OCI-LY7 (cell line): ENCODE data around the gene FAM216A. TPM values are rescaled to one million over a fixed set of nuclear protein-coding genes. Genes with fewer than 3 reads are reported as not detected.

Experiments used
- BruUV-seq: library from RNA; stranded (reverse); fragments of 400-500 nt; replicated peaks from 2 replicates; lab custom pipeline; 2021; lab: Mats Ljungman, UMichigan
- CTCF ChIA-PET: fragments of 300-600 bp; sonication (Branson Sonifier 250); formaldehyde crosslinking; loops from one replicate; lab custom pipeline; 2022; ENCODE audit warnings: antibody characterized with exemption; ENCODE audit not compliant: unreplicated experiment; lab: Charles Lee
- POLR2A ChIA-PET: fragments of 300-600 bp; sonication (Branson Sonifier 250); formaldehyde crosslinking; loops from one replicate; lab custom pipeline; 2022; ENCODE audit warnings: antibody characterized with exemption; lab: Charles Lee
- DNase-seq: peaks from one replicate; pipeline ENCODE4 v3.0.0-alpha.2; 2015; ENCODE audit warnings: low spot score
- H2AFZ ChIP-seq: fragments of 200-600 bp; sonication (generic), shearing (Covaris generic); 2 replicates; pipeline ENCODE4 v1.6.1; 2014; ENCODE audit warnings: mild to moderate bottlenecking, antibody characterized with exemption, low read length, moderate library complexity
- H3K27ac ChIP-seq: fragments of 200-600 bp; sonication (generic); 2 replicates; pipeline ENCODE4 v1.5.1; 2014; ENCODE audit warnings: mixed run types, low read depth, mild to moderate bottlenecking, moderate library complexity, low read length, inconsistent platforms; ENCODE audit not compliant: poor library complexity, severe bottlenecking
- H3K36me3 ChIP-seq: fragments of 200-600 bp; sonication (generic); 2 replicates; pipeline ENCODE4 v1.6.1; 2014; ENCODE audit warnings: mild to moderate bottlenecking, antibody characterized with exemption, low read length, moderate library complexity, mixed read lengths; ENCODE audit not compliant: insufficient read depth
- H3K4me1 ChIP-seq: fragments of 200-600 bp; sonication (generic); 2 replicates; pipeline ENCODE4 v1.5.1; 2014; ENCODE audit warnings: mild to moderate bottlenecking, low read length; ENCODE audit not compliant: insufficient read depth, poor library complexity, severe bottlenecking
- H3K4me2 ChIP-seq: fragments of 200-600 bp; sonication (generic); 2 replicates; pipeline ENCODE4 v1.6.1; 2014; ENCODE audit warnings: mild to moderate bottlenecking, low read length
- H3K4me3 ChIP-seq: fragments of 200-600 bp; sonication (generic); 2 replicates; pipeline ENCODE4 v1.5.1; 2014; ENCODE audit warnings: mild to moderate bottlenecking, low read depth, low read length; ENCODE audit not compliant: poor library complexity, severe bottlenecking
- H3K79me2 ChIP-seq: fragments of 200-600 bp; sonication (generic); 2 replicates; pipeline ENCODE4 v1.6.1; 2016; ENCODE audit warnings: low read depth, mild to moderate bottlenecking, low read length, moderate library complexity, mixed read lengths; ENCODE audit not compliant: insufficient read depth
- H3K9me2 ChIP-seq: fragments of 200-600 bp; sonication (generic); 2 replicates; pipeline ENCODE4 v1.6.1; 2016; ENCODE audit warnings: mild to moderate bottlenecking, low read length, mixed read lengths; ENCODE audit not compliant: insufficient read depth
- H3K9me3 ChIP-seq: fragments of 200-600 bp; sonication (generic); 2 replicates; pipeline ENCODE4 v1.6.1; 2014; ENCODE audit warnings: mild to moderate bottlenecking, mixed run types, low read length, mixed read lengths
- H4K20me1 ChIP-seq: fragments of 200-600 bp; sonication (generic); 2 replicates; pipeline ENCODE4 v1.6.1; 2014; ENCODE audit warnings: mild to moderate bottlenecking, antibody characterized with exemption, low read length, moderate library complexity, mixed read lengths; ENCODE audit not compliant: insufficient read depth
- EZH2phosphoT487 ChIP-seq: fragments of 200-600 bp; sonication (generic); IDR thresholded peaks from 2 replicates; pipeline ENCODE4 v1.6.1; 2018; ENCODE audit warnings: low read depth, borderline replicate concordance, mild to moderate bottlenecking, mixed run types, antibody characterized with exemption, low read length, moderate library complexity, mixed read lengths
- intact Hi-C: fragments of 100-400 bp; cut with micrococcal nuclease; formaldehyde crosslinking; loops from one replicate; pipeline ENCODE4 v1.10.0; 2022; ENCODE audit not compliant: unreplicated experiment
- total RNA-seq, 2 experiments: library from RNA; depleted of rRNA in 1 of 2; stranded (reverse); fragments of >200 nt in 1 of 2; shearing (Covaris generic) in 1 of 2; gene quantifications; 2 replicates each; pipeline ENCODE4 v1.2.3, GENCODE V29; 2014 to 2022
- TF ChIP-seq, protein P1 (sequence below): fragments of 200-600 bp; sonication (generic); conservative IDR thresholded peaks from 2 replicates; pipeline ENCODE4 v1.5.1; 2014; ENCODE audit warnings: mild to moderate bottlenecking, antibody characterized with exemption, low read length, moderate library complexity, mixed read lengths

FAM216A gene
- total RNA-seq, 2 experiments from 2014 or later, result 62.4 to 62.5 TPM

GRCh38 chr12:110421159-110421661 lies 47.4 kb upstream of the FAM216A start:
- no peak for DNase-seq
- Histone ChIP-seq H3K36me3 (no peaks in the 10 kb centered on the region), H2AFZ (peak overlapping the region; percentile 62; the same call in 1 of the 2 replicates), H3K4me2 (no peak overlapping the region), H3K27ac (no peak overlapping the region), H4K20me1 (no peaks in the 10 kb centered on the region), H3K4me3 (no peak overlapping the region), H3K4me1 (peaks cover 28% of the 10 kb centered on the region), H3K9me3 (no peaks in the 10 kb centered on the region), H3K9me2 (no peaks in the 10 kb centered on the region), H3K79me2 (no peaks in the 10 kb centered on the region)
- ChIA-PET POLR2A (interaction anchor here (0.6 to 1.2 kb wide), 5 partner anchors 9 to 13 kb away, joined by 3 to 5 read pairs (median 4); no protein-coding TSS in a partner anchor), CTCF (interaction anchor here (0.6 kb wide), 1 partner anchor 51 kb away, joined by 3 read pairs; no protein-coding TSS in a partner anchor)
- TF ChIP-seq, protein P1, sequence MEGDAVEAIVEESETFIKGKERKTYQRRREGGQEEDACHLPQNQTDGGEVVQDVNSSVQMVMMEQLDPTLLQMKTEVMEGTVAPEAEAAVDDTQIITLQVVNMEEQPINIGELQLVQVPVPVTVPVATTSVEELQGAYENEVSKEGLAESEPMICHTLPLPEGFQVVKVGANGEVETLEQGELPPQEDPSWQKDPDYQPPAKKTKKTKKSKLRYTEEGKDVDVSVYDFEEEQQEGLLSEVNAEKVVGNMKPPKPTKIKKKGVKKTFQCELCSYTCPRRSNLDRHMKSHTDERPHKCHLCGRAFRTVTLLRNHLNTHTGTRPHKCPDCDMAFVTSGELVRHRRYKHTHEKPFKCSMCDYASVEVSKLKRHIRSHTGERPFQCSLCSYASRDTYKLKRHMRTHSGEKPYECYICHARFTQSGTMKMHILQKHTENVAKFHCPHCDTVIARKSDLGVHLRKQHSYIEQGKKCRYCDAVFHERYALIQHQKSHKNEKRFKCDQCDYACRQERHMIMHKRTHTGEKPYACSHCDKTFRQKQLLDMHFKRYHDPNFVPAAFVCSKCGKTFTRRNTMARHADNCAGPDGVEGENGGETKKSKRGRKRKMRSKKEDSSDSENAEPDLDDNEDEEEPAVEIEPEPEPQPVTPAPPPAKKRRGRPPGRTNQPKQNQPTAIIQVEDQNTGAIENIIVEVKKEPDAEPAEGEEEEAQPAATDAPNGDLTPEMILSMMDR, result no peak
- TF ChIP-seq EZH2phosphoT487, result no peak
- no TSS peak for BruUV-seq
- intact Hi-C loops, result no loop called here

DNA sequence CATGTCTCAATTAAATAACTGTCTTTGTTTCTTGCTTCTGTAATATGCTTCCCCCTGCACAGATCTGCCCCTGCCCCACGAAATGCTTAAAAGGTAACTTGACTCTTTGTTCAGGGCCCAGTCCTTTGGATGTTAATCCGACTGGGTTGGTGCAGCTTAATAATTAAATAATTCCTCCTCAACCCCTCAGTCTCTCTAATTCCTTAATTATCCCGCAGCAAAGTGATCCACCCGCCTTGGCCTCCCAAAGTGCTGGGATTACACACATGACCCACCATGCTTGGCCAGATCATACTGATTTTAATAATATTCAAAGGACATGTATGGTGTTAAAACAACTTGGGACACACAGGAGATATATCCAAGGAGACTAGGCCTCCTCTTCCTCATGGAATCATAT lies 46.9 kb upstream of the FAM216A start:
- Histone ChIP-seq H3K9me2 (no peaks in the 10 kb centered on the region), H3K9me3 (no peaks in the 10 kb centered on the region), H3K4me3 (no peak overlapping the region), H2AFZ (peak overlapping the region; percentile 62; the same call in 1 of the 2 replicates), H3K79me2 (no peaks in the 10 kb centered on the region), H3K36me3 (no peaks in the 10 kb centered on the region), H3K4me1 (peaks cover 25% of the 10 kb centered on the region), H3K27ac (no peak overlapping the region), H4K20me1 (no peaks in the 10 kb centered on the region), H3K4me2 (no peak overlapping the region)
- ChIA-PET CTCF (no interaction called here), POLR2A (interaction anchor here (0.6 to 1.2 kb wide), 4 partner anchors 9 to 13 kb away, joined by 3 to 5 read pairs (median 4); no protein-coding TSS in a partner anchor)
- BruUV-seq, result no TSS peak
- DNase-seq, result no peak
- intact Hi-C loops, result no loop called here
- TF ChIP-seq, protein P1, result no peak
- TF ChIP-seq EZH2phosphoT487, result no peak

DNA sequence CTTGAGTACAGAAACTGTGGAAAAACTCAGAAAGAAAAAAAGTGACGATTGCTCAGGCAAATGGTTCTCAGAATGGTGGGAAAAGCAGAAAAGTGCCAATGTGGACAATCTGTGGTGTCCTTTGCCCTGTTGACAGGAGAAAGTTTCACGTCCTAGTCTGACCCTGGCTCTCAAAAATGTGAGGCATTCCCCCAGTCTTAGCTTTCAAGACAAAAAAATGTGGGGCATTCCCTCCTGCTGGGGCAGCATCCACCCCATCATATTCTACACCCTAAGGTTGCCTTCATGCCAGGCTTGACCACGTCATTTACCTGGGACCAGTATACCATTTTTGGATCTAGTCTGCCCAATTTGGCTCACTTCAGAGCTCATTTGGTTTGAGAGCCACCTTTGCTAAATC lies 44.4 kb upstream of the FAM216A start:
- BruUV-seq, result no TSS peak
- Histone ChIP-seq H3K36me3 (no peaks in the 10 kb centered on the region), H4K20me1 (no peaks in the 10 kb centered on the region), H2AFZ (peak overlapping the region; percentile 10; the same call in 1 of the 2 replicates), H3K9me2 (no peaks in the 10 kb centered on the region), H3K9me3 (no peaks in the 10 kb centered on the region), H3K27ac (no peak overlapping the region), H3K4me1 (peaks cover 3% of the 10 kb centered on the region), H3K4me2 (no peak overlapping the region), H3K79me2 (no peaks in the 10 kb centered on the region), H3K4me3 (no peak overlapping the region)
- intact Hi-C loops, result no loop called here
- CTCF ChIA-PET, result no interaction called here
- POLR2A ChIA-PET, result interaction anchor here (0.6 to 1.3 kb wide), 2 partner anchors 67 to 751 kb away, joined by 3 to 4 read pairs; no protein-coding TSS in a partner anchor
- TF ChIP-seq, protein P1, result no peak
- no peak for TF ChIP-seq EZH2phosphoT487
- no peak for DNase-seq
